ENCODE results near the gene INHBB. TPM values are rescaled to one million over a fixed set of nuclear protein-coding genes. Genes with fewer than 3 reads are reported as not detected.

Gene INHBB
- total RNA-seq, 2 donors from 2014 or later: 35.9 to 83.7 TPM

DNA sequence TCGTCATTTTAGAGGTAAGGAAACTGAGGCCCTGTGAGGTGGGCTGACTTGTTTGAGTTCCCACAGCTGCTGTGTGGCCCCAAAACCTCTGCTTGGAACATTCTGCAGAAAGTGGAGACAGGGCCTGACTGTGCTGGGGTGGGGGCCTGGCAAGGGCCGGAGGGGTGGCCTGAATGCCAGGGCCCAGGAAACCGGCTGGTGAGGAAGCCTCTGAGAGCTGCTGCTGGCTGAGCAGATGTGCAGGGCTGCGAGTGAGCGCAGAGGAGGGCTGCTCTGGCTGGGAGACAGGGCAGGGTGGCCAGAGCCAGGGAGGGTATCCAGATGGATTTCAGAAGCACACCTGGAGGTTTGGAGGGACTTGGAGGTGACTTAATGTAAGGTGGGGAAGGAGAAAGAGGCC lies 29.9 kb upstream of the INHBB start:
- intact Hi-C loops (cut with DNase I): loop anchor here (10.0 kb wide), 1 partner anchor 211 kb away; no protein-coding TSS in a partner anchor
- 86% methylated on average over 5 of the region's 5 CpGs for WGBS
- no peak for DNase-seq (ENCODE audit: low spot score)

DNA sequence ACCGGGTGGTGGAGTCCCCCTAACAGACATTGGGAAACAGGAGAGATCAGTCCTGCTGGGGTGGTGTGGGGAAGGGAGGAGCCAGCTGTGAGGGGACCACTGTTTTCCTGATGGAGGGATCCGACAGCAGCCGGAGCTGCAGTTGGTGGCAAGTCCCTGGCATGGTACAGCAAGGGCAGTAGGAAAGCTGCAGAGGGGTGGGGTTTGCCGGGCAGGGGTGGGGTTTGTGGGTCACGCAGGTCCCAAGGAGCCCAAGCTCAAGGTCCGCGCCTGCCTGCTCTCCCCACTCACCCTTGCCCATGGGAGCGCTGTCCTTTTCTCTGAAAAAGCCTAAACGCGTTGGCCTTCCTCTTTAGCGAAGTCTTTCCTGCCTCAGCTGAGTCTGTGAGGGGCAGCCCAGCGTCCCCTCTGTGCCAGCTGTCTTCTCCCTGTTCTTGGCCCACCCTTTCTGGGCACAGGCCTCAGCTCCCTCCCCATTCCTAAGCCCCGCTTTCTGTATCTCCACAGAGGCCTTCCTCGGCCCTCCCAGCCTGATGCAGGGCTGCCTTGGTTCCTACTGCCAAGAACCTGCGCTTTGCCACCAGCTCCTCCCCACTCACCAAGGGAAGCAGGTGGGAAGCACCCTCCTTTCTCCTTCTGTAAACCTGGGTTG lies 29.3 kb upstream of the INHBB start:
- Histone ChIP-seq H3K27me3 (replicated peaks; ENCODE audit: insufficient read depth) (no peaks in the 10 kb centered on the region), H3K27ac (no peak overlapping the region), H3K4me1 (replicated peaks) (no peaks in the 10 kb centered on the region), H3K9me3 (no peaks in the 10 kb centered on the region), H3K4me3 (no peak overlapping the region), H3K36me3 (no peaks in the 10 kb centered on the region)
- intact Hi-C loops (cut with DNase I): loop anchor here (10.0 kb wide), 1 partner anchor 212 kb away; no protein-coding TSS in a partner anchor
- TF ChIP-seq POLR2A (IDR thresholded peaks at IDR 0.05) (no peak), POLR2AphosphoS5 (IDR thresholded peaks at IDR 0.05) (no peak)
- TF ChIP-seq, protein P1, sequence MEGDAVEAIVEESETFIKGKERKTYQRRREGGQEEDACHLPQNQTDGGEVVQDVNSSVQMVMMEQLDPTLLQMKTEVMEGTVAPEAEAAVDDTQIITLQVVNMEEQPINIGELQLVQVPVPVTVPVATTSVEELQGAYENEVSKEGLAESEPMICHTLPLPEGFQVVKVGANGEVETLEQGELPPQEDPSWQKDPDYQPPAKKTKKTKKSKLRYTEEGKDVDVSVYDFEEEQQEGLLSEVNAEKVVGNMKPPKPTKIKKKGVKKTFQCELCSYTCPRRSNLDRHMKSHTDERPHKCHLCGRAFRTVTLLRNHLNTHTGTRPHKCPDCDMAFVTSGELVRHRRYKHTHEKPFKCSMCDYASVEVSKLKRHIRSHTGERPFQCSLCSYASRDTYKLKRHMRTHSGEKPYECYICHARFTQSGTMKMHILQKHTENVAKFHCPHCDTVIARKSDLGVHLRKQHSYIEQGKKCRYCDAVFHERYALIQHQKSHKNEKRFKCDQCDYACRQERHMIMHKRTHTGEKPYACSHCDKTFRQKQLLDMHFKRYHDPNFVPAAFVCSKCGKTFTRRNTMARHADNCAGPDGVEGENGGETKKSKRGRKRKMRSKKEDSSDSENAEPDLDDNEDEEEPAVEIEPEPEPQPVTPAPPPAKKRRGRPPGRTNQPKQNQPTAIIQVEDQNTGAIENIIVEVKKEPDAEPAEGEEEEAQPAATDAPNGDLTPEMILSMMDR (IDR thresholded peaks at IDR 0.05): no peak
- no peak for DNase-seq (ENCODE audit: low spot score)
- 94% methylated on average over 15 of the region's 15 CpGs for WGBS

More for the DNA sequence above, 29.9 kb upstream of the INHBB start:
- H3K4me1 ChIP-seq (replicated peaks): no peaks in the 10 kb centered on the region
- TF ChIP-seq POLR2A (IDR thresholded peaks at IDR 0.05): no peak
- TF ChIP-seq POLR2AphosphoS5 (IDR thresholded peaks at IDR 0.05): no peak
- TF ChIP-seq, protein P1 (IDR thresholded peaks at IDR 0.05): no peak
- H3K27me3 ChIP-seq (replicated peaks; ENCODE audit: insufficient read depth): no peaks in the 10 kb centered on the region
- no peak overlapping the region for H3K27ac ChIP-seq
- no peak overlapping the region for H3K4me3 ChIP-seq
- no peaks in the 10 kb centered on the region for H3K9me3 ChIP-seq
- H3K36me3 ChIP-seq: no peaks in the 10 kb centered on the region

DNA sequence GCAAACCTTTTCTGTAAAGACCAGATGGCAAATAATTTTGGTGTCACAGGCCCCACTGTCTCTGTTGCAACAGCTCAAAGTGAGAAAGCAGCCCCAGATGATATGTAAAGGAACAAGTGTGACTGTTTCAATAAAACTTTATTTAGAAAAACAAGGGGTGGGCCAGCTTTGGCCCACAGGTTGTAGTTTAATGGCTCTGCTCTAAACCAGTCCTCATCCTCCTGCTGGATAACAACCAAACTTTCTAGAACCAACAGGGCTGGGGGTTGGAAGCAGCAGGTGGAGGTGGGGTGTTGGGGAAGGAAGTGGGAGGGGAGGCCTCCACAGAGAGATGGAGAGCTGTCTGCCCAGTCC lies 28.8 kb upstream of the INHBB start:
- intact Hi-C loops (cut with DNase I): loop anchor here (10.0 kb wide), 1 partner anchor 212 kb away; no protein-coding TSS in a partner anchor
- Histone ChIP-seq H3K27me3 (replicated peaks; ENCODE audit: insufficient read depth) (no peaks in the 10 kb centered on the region), H3K36me3 (no peaks in the 10 kb centered on the region), H3K4me3 (no peak overlapping the region), H3K27ac (no peak overlapping the region), H3K9me3 (no peaks in the 10 kb centered on the region), H3K4me1 (replicated peaks) (no peaks in the 10 kb centered on the region)
- TF ChIP-seq, protein P1 (IDR thresholded peaks at IDR 0.05): no peak
- TF ChIP-seq POLR2A (IDR thresholded peaks at IDR 0.05): no peak
- TF ChIP-seq POLR2AphosphoS5 (IDR thresholded peaks at IDR 0.05): no peak
- no peak for DNase-seq (ENCODE audit: low spot score)

DNA sequence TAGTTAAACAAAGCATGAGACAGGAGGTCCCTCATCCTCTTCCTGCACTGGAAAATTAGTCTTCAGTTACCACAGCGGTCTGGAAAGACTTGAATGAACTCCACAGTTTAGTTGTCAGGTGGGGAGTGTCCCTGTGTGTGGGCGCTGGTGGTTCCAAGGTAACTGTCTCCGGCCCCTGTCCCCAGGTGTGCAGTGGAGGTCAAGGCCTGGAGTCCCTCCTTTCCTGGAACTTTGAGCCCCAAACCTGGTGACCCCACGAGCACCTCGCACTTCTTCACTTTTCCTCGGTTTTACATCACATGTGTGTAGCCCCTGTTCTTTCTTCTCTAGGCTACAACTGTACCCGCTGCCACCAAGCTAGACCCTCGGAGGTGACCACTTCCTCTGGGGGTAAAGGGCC lies 28.0 kb upstream of the INHBB start:
- 90% methylated on average over 8 of the region's 8 CpGs for WGBS
- Histone ChIP-seq H3K36me3 (no peaks in the 10 kb centered on the region), H3K27ac (no peak overlapping the region), H3K27me3 (replicated peaks; ENCODE audit: insufficient read depth) (no peaks in the 10 kb centered on the region), H3K4me3 (no peak overlapping the region), H3K4me1 (replicated peaks) (no peaks in the 10 kb centered on the region), H3K9me3 (no peaks in the 10 kb centered on the region)
- intact Hi-C loops (cut with DNase I): loop anchor here (10.0 kb wide), 1 partner anchor 213 kb away; no protein-coding TSS in a partner anchor
- no peak for DNase-seq (ENCODE audit: low spot score)
- TF ChIP-seq POLR2A (IDR thresholded peaks at IDR 0.05) (no peak), POLR2AphosphoS5 (IDR thresholded peaks at IDR 0.05) (no peak)
- TF ChIP-seq, protein P1 (IDR thresholded peaks at IDR 0.05): no peak

DNA sequence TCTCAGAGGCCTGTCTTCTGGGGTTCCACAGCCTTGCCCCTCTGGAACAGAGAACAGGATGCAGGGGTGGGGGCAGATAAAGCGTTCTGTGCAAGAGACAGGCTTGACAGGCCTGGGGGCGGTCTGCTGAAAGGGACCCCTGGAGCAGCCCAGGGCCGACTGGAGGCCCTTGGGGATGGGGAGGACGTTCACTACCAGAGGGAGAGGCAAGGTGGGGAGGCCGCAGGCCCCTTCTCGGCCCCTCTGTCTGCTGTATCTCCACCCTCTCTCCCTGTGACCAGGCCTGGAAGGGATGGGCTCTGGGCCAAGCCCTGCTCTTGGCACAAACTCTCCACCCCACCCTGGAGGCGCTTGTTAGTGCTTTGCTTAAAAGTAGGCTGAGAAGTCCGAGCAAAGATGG lies 27.3 kb upstream of the INHBB start:
- H3K4me1 ChIP-seq (replicated peaks): no peaks in the 10 kb centered on the region
- no peaks in the 10 kb centered on the region for H3K9me3 ChIP-seq
- no peaks in the 10 kb centered on the region for H3K27me3 ChIP-seq (replicated peaks; ENCODE audit: insufficient read depth)
- H3K4me3 ChIP-seq: no peak overlapping the region
- WGBS: 70% methylated on average over 8 of the region's 8 CpGs
- no peak overlapping the region for H3K27ac ChIP-seq
- TF ChIP-seq POLR2AphosphoS5 (IDR thresholded peaks at IDR 0.05) (no peak), POLR2A (IDR thresholded peaks at IDR 0.05) (no peak)
- TF ChIP-seq, protein P1 (IDR thresholded peaks at IDR 0.05): no peak
- no peak for DNase-seq (ENCODE audit: low spot score)
- no peaks in the 10 kb centered on the region for H3K36me3 ChIP-seq
- intact Hi-C loops (cut with DNase I): loop anchor here (10.0 kb wide), 1 partner anchor 214 kb away; no protein-coding TSS in a partner anchor

All from prostate gland (tissue), 2 donors.